ENCODE measurements around the gene RPS14. TPM values are rescaled to one million over a fixed set of nuclear protein-coding genes. Genes with fewer than 3 reads are reported as not detected.

The RPS14 gene
- polyA plus RNA-seq (2,744 and 3,490 TPM in 2 replicates), polyA minus RNA-seq (814 and 861 TPM in 2 replicates)

GRCh38 chr5:150449517-150450339 is at the start of gene RPS14:
Gene RPS14, minus strand, starts transcription at chr5:150449739. Its CDS starts 2,006 bp downstream, at chr5:150447733.
- Histone ChIP-seq H3K4me3 (ENCODE audit: low read length) (peak within 1 kb of the TSS; percentile 79), H3F3A (ENCODE audit: insufficient read depth, low read length, poor library complexity, severe bottlenecking) (no peaks in the 10 kb centered on the region), H3K79me2 (replicated peaks; ENCODE audit: insufficient read depth, low read length) (peaks cover 19% of the 10 kb centered on the region), H3K27me3 (ENCODE audit: insufficient read depth, low read depth, low read length) (no peaks in the 10 kb centered on the region), H3K9ac (ENCODE audit: low read length) (peak within 1 kb of the TSS; percentile 93), H3K9me2 (ENCODE audit: insufficient read depth, low read length) (no peaks in the 10 kb centered on the region), H3K9me3 (ENCODE audit: low read length) (no peaks in the 10 kb centered on the region), H4K20me1 (ENCODE audit: insufficient read depth) (no peaks in the 10 kb centered on the region), H2AFZ (ENCODE audit: low read depth, low read length) (peak within 1 kb of the TSS; percentile 78), H3K4me2 (ENCODE audit: low read length) (peak within 1 kb of the TSS; percentile 91), H3K36me3 (ENCODE audit: insufficient read depth, low read length) (no peaks in the 10 kb centered on the region), H3K27ac (ENCODE audit: low read length) (peak within 1 kb of the TSS; percentile 97)
- TF ChIP-seq MXI1 (conservative IDR thresholded peaks at IDR 0.05; ENCODE audit: poor library complexity, severe bottlenecking) = peak; percentile 95
- TF ChIP-seq EP300 (conservative IDR thresholded peaks at IDR 0.05; ENCODE audit: poor library complexity, severe bottlenecking) = peak; percentile 88
- peak; percentile 97 for TF ChIP-seq POLR2AphosphoS5 (IDR thresholded peaks at IDR 0.05)
- TF ChIP-seq SMC3 (conservative IDR thresholded peaks at IDR 0.05; ENCODE audit: poor library complexity) = peak; percentile 59
- TF ChIP-seq TAF1 (IDR thresholded peaks at IDR 0.05; ENCODE audit: low read depth) = peak; percentile 61
- TF ChIP-seq, protein P1, sequence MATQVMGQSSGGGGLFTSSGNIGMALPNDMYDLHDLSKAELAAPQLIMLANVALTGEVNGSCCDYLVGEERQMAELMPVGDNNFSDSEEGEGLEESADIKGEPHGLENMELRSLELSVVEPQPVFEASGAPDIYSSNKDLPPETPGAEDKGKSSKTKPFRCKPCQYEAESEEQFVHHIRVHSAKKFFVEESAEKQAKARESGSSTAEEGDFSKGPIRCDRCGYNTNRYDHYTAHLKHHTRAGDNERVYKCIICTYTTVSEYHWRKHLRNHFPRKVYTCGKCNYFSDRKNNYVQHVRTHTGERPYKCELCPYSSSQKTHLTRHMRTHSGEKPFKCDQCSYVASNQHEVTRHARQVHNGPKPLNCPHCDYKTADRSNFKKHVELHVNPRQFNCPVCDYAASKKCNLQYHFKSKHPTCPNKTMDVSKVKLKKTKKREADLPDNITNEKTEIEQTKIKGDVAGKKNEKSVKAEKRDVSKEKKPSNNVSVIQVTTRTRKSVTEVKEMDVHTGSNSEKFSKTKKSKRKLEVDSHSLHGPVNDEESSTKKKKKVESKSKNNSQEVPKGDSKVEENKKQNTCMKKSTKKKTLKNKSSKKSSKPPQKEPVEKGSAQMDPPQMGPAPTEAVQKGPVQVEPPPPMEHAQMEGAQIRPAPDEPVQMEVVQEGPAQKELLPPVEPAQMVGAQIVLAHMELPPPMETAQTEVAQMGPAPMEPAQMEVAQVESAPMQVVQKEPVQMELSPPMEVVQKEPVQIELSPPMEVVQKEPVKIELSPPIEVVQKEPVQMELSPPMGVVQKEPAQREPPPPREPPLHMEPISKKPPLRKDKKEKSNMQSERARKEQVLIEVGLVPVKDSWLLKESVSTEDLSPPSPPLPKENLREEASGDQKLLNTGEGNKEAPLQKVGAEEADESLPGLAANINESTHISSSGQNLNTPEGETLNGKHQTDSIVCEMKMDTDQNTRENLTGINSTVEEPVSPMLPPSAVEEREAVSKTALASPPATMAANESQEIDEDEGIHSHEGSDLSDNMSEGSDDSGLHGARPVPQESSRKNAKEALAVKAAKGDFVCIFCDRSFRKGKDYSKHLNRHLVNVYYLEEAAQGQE (IDR thresholded peaks at IDR 0.05; ENCODE audit: borderline replicate concordance) = peak; percentile 93
- TF ChIP-seq EZH2 (IDR thresholded peaks at IDR 0.05; ENCODE audit: borderline replicate concordance, insufficient read depth, low read length, poor library complexity, severe bottlenecking) = no peak
- peak; percentile 99 for TF ChIP-seq CTCF (IDR thresholded peaks at IDR 0.05; ENCODE audit: poor library complexity, severe bottlenecking)
- peak; percentile 58 for TF ChIP-seq RAD21 (conservative IDR thresholded peaks at IDR 0.05)

GRCh38 chr5:150498971-150499370 is 49.4 kb upstream of the RPS14 start:
- H4K20me1 ChIP-seq (ENCODE audit: insufficient read depth) = no peaks in the 10 kb centered on the region
- no peaks in the 10 kb centered on the region for H3K9me3 ChIP-seq (ENCODE audit: low read length)
- no peak overlapping the region for H3K4me2 ChIP-seq (ENCODE audit: low read length)
- no peaks in the 10 kb centered on the region for H3K27me3 ChIP-seq (ENCODE audit: insufficient read depth, low read depth, low read length)
- TF ChIP-seq RAD21 (conservative IDR thresholded peaks at IDR 0.05) = no peak
- TF ChIP-seq CTCF (IDR thresholded peaks at IDR 0.05; ENCODE audit: poor library complexity, severe bottlenecking) = no peak
- no peak for TF ChIP-seq SMC3 (conservative IDR thresholded peaks at IDR 0.05; ENCODE audit: poor library complexity)
- TF ChIP-seq EZH2 (IDR thresholded peaks at IDR 0.05; ENCODE audit: borderline replicate concordance, insufficient read depth, low read length, poor library complexity, severe bottlenecking) = no peak
- TF ChIP-seq, protein P1 (IDR thresholded peaks at IDR 0.05; ENCODE audit: borderline replicate concordance) = no peak
- TF ChIP-seq EP300 (conservative IDR thresholded peaks at IDR 0.05; ENCODE audit: poor library complexity, severe bottlenecking) = no peak
- no peak for TF ChIP-seq TAF1 (IDR thresholded peaks at IDR 0.05; ENCODE audit: low read depth)
- H3K4me3 ChIP-seq (ENCODE audit: low read length) = no peak overlapping the region
- no peaks in the 10 kb centered on the region for H3F3A ChIP-seq (ENCODE audit: insufficient read depth, low read length, poor library complexity, severe bottlenecking)
- no peaks in the 10 kb centered on the region for H3K9me2 ChIP-seq (ENCODE audit: insufficient read depth, low read length)
- H3K27ac ChIP-seq (ENCODE audit: low read length) = no peak overlapping the region
- no peak overlapping the region for H2AFZ ChIP-seq (ENCODE audit: low read depth, low read length)
- no peaks in the 10 kb centered on the region for H3K36me3 ChIP-seq (ENCODE audit: insufficient read depth, low read length)
- H3K79me2 ChIP-seq (replicated peaks; ENCODE audit: insufficient read depth, low read length) = peaks cover 49% of the 10 kb centered on the region
- no peak overlapping the region for H3K9ac ChIP-seq (ENCODE audit: low read length)

Measured in neural cell (in vitro differentiated cells).